Type B pancreatic cell (in vitro differentiated cells): ENCODE data around the gene C9orf72. TPM values are rescaled to one million over a fixed set of nuclear protein-coding genes. Genes with fewer than 3 reads are reported as not detected.

Source experiments
- DNase-seq: peaks from one replicate; pipeline ENCODE4 v3.0.0; 2021; ENCODE audit warnings: mixed read lengths; ENCODE audit not compliant: unreplicated experiment; ENCODE audit errors: extremely low spot score
- H3K27ac Mint-ChIP-seq: 2 replicates; pipeline ENCODE4 v1.8.0; 2021; ENCODE audit warnings: mild to moderate bottlenecking, mixed read lengths
- H3K27me3 Mint-ChIP-seq: 2 replicates; pipeline ENCODE4 v1.8.0; 2021; ENCODE audit warnings: mixed read lengths
- H3K36me3 Mint-ChIP-seq: 2 replicates; pipeline ENCODE4 v1.8.0; 2021; ENCODE audit warnings: mixed read lengths
- H3K4me1 Mint-ChIP-seq: one replicate; pipeline ENCODE4 v1.8.0; 2021; ENCODE audit warnings: mixed read lengths; ENCODE audit not compliant: unreplicated experiment
- H3K4me3 Mint-ChIP-seq: 2 replicates; pipeline ENCODE4 v1.8.0; 2021; ENCODE audit warnings: mild to moderate bottlenecking, mixed read lengths
- H3K9me3 Mint-ChIP-seq: 2 replicates; pipeline ENCODE4 v1.8.0; 2021; ENCODE audit warnings: mixed read lengths
- CTCF ChIP-seq: fragments of 200-600 bp; sonication (generic); conservative IDR thresholded peaks from 2 replicates; pipeline ENCODE4 v1.5.0; 2021; ENCODE audit warnings: antibody characterized with exemption, mild to moderate bottlenecking
- total RNA-seq: library from RNA; stranded (reverse); gene quantifications from 2 replicates; pipeline ENCODE4 v1.2.1, GENCODE V29; 2021; ENCODE audit warnings: low replicate concordance

The C9orf72 gene
- total RNA-seq, 1 donor from 2014 or later, result 18.7 TPM

DNA sequence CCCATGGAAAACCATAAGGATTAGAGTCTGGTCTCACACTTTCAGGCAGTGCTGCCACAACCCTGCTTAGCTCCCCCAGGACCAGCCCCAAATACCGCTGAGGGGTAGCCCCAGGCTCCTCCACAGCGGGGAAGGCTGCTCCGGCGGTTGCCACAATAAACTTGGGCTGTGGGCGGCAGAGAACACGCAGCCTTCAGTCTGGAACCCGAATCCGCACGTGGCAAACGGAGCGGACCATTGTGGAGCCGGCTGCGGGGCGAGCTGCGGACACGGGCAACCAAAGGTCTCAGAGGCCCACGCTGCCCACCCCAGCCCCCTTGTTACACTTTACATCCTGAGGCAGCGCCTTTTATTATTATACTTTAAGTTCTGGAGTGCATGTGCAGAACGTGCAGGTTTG is 37.3 kb upstream of the C9orf72 start:
- Mint-ChIP-seq H3K9me3 (no peaks in the 10 kb centered on the region), H3K36me3 (no peaks in the 10 kb centered on the region), H3K4me3 (no peak overlapping the region), H3K27ac (no peak overlapping the region), H3K27me3 (peaks cover 9% of the 10 kb centered on the region), H3K4me1 (no peaks in the 10 kb centered on the region)
- no peak for DNase-seq
- no peak for TF ChIP-seq CTCF

DNA sequence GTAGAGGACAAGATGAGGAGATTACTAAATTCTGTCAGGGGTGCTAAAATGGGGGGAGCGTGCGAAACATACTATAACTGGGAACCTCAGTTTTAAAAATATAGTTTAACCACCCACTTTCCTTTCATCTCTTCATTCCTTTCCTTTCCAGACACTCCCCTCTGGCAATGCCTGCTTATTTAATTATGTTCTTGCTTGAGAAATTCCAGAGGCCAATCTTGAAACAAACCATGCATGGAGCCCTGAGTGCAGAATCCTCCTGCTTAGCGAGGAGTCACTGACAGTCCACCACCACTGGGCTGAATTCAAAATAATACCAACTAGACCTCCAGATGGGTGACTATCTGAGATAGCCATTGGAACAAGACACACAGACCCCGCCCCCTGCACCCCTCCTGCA is 29.7 kb upstream of the C9orf72 start:
- Mint-ChIP-seq H3K9me3 (no peaks in the 10 kb centered on the region), H3K4me1 (peaks cover 18% of the 10 kb centered on the region), H3K4me3 (no peak overlapping the region), H3K36me3 (no peaks in the 10 kb centered on the region), H3K27ac (no peak overlapping the region), H3K27me3 (no peaks in the 10 kb centered on the region)
- no peak for TF ChIP-seq CTCF
- DNase-seq, result no peak

DNA sequence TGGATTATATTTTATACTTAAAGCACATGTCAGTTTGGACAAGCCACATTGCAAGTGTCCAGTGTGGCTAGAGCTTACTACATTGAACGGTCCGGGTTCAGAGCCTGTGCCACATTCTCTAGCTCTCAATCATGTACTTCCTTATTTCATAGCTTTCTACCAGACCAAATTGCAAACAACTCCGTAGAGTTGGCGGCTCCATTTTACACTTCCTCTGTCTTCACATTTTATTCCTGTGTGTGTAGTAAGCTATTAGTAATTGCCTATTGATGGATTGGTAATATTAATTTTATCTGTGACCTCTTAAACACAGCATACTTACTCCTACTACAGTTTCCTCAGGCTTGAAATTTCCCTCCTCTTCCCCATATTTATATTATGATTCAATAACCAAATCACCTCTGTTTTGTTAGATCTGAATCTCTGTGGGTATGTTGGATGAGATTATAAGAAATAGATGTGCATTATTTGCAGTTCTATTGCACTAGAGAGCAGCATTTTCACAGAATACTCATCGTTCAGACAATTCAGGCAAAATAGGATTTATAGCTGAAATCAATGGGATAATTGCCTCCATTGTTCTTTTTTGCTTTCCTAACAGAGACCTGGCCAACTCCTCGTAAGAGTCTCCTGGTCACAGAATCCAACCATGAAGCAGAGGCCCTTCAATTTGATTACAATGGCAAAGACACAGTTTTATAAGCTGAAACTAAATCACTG is 29.0 kb upstream of the C9orf72 start:
- TF ChIP-seq CTCF, result no peak
- Mint-ChIP-seq H3K9me3 (no peaks in the 10 kb centered on the region), H3K36me3 (no peaks in the 10 kb centered on the region), H3K4me3 (no peak overlapping the region), H3K27me3 (no peaks in the 10 kb centered on the region), H3K4me1 (peaks cover 18% of the 10 kb centered on the region), H3K27ac (no peak overlapping the region)
- no peak for DNase-seq

GRCh38 chr9:27601396-27601795 is 28.1 kb upstream of the C9orf72 start:
- Mint-ChIP-seq H3K27ac (no peak overlapping the region), H3K4me3 (no peak overlapping the region), H3K9me3 (no peaks in the 10 kb centered on the region), H3K27me3 (no peaks in the 10 kb centered on the region), H3K4me1 (peaks cover 18% of the 10 kb centered on the region), H3K36me3 (no peaks in the 10 kb centered on the region)
- no peak for DNase-seq
- TF ChIP-seq CTCF, result no peak

DNA sequence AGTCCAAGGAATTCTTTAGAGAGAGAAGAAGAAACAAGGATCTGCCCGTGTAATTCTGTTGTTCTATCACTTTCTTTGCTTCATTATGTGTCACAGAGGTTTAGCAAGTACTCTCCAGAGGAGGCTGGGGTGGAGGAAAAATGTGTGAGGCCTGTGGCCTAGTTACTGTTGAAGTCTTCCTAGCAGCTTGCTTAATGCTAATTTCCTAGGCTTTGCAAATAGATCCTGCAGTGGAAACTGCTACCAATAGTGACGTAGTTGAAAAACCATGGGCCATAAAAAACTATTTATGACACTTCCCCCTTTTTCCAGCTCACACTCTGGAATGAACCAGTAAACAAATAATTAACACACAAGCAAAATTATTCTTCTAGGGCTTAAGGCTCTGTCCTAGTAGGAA is 27.0 kb upstream of the C9orf72 start:
- H3K27ac Mint-ChIP-seq, result no peak overlapping the region
- no peaks in the 10 kb centered on the region for H3K9me3 Mint-ChIP-seq
- no peaks in the 10 kb centered on the region for H3K27me3 Mint-ChIP-seq
- H3K4me3 Mint-ChIP-seq, result no peak overlapping the region
- no peak for TF ChIP-seq CTCF
- H3K4me1 Mint-ChIP-seq, result peaks cover 18% of the 10 kb centered on the region
- H3K36me3 Mint-ChIP-seq, result no peaks in the 10 kb centered on the region
- DNase-seq, result no peak

DNA sequence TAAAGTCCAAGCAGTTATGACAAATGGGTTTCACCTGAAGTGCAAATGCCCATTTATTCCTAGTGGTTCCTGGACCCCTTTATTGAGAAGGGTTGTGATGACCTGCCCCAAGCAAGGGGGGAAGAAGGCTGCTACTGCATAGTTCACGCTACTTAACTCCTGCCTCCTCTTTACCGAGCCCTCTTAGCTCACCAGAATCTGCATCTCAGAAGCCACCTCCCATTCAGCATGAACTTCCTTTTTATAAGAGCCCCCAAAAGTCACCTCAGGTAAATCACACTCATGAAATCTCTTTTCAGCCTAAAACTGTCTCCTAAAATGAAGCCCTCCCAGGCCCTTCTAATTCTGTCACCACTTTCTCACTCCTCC is 26.6 kb upstream of the C9orf72 start:
- Mint-ChIP-seq H3K4me1 (peaks cover 18% of the 10 kb centered on the region), H3K4me3 (no peak overlapping the region), H3K27ac (no peak overlapping the region), H3K36me3 (no peaks in the 10 kb centered on the region), H3K9me3 (no peaks in the 10 kb centered on the region), H3K27me3 (no peaks in the 10 kb centered on the region)
- no peak for DNase-seq
- no peak for TF ChIP-seq CTCF
